GM19099 (cell line): ENCODE data around the gene GTPBP6.

Experiments
- POLR2A ChIP-seq: IDR thresholded peaks from 3 replicates; pipeline ENCODE4 v1.6.1; 2011; ENCODE audit warnings: low read depth; ENCODE audit not compliant: insufficient read length; ENCODE audit errors: extremely low read depth

The GTPBP6 gene

GRCh38 chrX:345020-345925 lies 26.7 kb upstream of the GTPBP6 start:
- no peak for TF ChIP-seq POLR2A

- no peak for TF ChIP-seq POLR2A
Measured at GRCh38 chrX:344371-344901, 25.8 kb upstream of the GTPBP6 start.

- TF ChIP-seq POLR2A: no peak
Measured at GRCh38 chrX:341541-342101, 23.0 kb upstream of the GTPBP6 start.

GRCh38 chrX:340641-341423 lies 22.2 kb upstream of the GTPBP6 start:
- TF ChIP-seq POLR2A: no peak

- TF ChIP-seq POLR2A: no peak
Measured at GRCh38 chrX:340121-340520, 21.5 kb upstream of the GTPBP6 start.

- no peak for TF ChIP-seq POLR2A
Measured at GRCh38 chrX:338836-339400, 20.3 kb upstream of the GTPBP6 start.

GRCh38 chrX:338281-338835 lies 19.8 kb upstream of the GTPBP6 start:
- TF ChIP-seq POLR2A: no peak

GRCh38 chrX:337331-337831 lies 18.8 kb upstream of the GTPBP6 start:
- TF ChIP-seq POLR2A: no peak

GRCh38 chrX:336227-336626 lies 17.6 kb upstream of the GTPBP6 start:
- TF ChIP-seq POLR2A: no peak

- TF ChIP-seq POLR2A: no peak
Measured at GRCh38 chrX:335758-336155, 17.2 kb upstream of the GTPBP6 start.

GRCh38 chrX:334971-335757 lies 16.6 kb upstream of the GTPBP6 start:
- TF ChIP-seq POLR2A: no peak

GRCh38 chrX:334331-334891 lies 15.8 kb upstream of the GTPBP6 start:
- TF ChIP-seq POLR2A: no peak

GRCh38 chrX:333611-334311 lies 15.2 kb upstream of the GTPBP6 start:
- no peak for TF ChIP-seq POLR2A

GRCh38 chrX:332916-333610 lies 14.5 kb upstream of the GTPBP6 start:
- no peak for TF ChIP-seq POLR2A
